Measurements from ENCODE around the gene IFI35. TPM values are rescaled to one million over a fixed set of nuclear protein-coding genes. Genes with fewer than 3 reads are reported as not detected.

The IFI35 gene
- total and polyA plus RNA-seq, 2 donors (not counting 1 experiment from before 2014, with no cell fraction given) = 34.5 to 52.0 TPM

- no peak overlapping the region for H2AFZ ChIP-seq (ENCODE audit: low read length)
- TF ChIP-seq CTCF (conservative IDR thresholded peaks at IDR 0.05 in 1 of 2, IDR thresholded peaks at IDR 0.05 in 1 of 2; ENCODE audit: low read depth in 1 of 2, low read length in 2 of 2) = no peak
- no peak for TF ChIP-seq EZH2 (IDR thresholded peaks at IDR 0.05; ENCODE audit: low read length, missing control alignments)
These were observed 56.5 kb downstream of the IFI35 start for GRCh38 chr17:43062984-43063638.

More at GRCh38 chr17:43062984-43063638, 56.5 kb downstream of the IFI35 start:
- Histone ChIP-seq H3K9ac (ENCODE audit: insufficient read depth, low read length) (no peak overlapping the region), H3K79me2 (ENCODE audit: control insufficient read depth, insufficient read depth, low read length) (no peaks in the 10 kb centered on the region), H3K4me2 (ENCODE audit: extremely low read depth, insufficient read depth, low read length) (no peak overlapping the region), H4K20me1 (ENCODE audit: control insufficient read depth, extremely low read depth, insufficient read depth, low read length) (no peaks in the 10 kb centered on the region), H3K4me3 (replicated peaks in 1 of 4; ENCODE audit: control extremely low read depth in 1 of 4, insufficient read depth in 1 of 4, low read depth in 3 of 4, low read length in 4 of 4) (no peak overlapping the region), H3K27me3 (ENCODE audit: control insufficient read depth, insufficient read depth, low read length) (no peaks in the 10 kb centered on the region), H3K27ac (ENCODE audit: insufficient read depth, low read length) (no peak overlapping the region), H3K4me1 (ENCODE audit: control insufficient read depth, extremely low read depth, insufficient read depth, low read length) (no peaks in the 10 kb centered on the region), H3K9me3 (ENCODE audit: control insufficient read depth, insufficient read depth, low read depth, low read length) (no peaks in the 10 kb centered on the region), H3K36me3 (ENCODE audit: control insufficient read depth, insufficient read depth, low read length) (no peaks in the 10 kb centered on the region)
- DNase-seq (ENCODE audit: low read depth in 2 of 2) = no peak

Other genes starting within 250 kb of the IFI35 start
- gene RAMP2, start 245.6 kb upstream of the IFI35 start, total RNA-seq = 0.17 and 0.26 TPM in 2 replicates
- gene RAMP2, start 245.6 kb upstream of the IFI35 start, polyA plus RNA-seq = 0.17 and 0.45 TPM in 2 replicates
- gene VPS25, start 233.3 kb upstream of the IFI35 start, total RNA-seq = 43.6 and 44.7 TPM in 2 replicates
- gene VPS25, start 233.3 kb upstream of the IFI35 start, polyA plus RNA-seq = 92.7 and 121 TPM in 2 replicates
- gene WNK4, start 226.2 kb upstream of the IFI35 start, total RNA-seq = under 0.01 and 0.51 TPM in 2 replicates
- 0.35 and 0.84 TPM in 2 replicates for gene WNK4, start 226.2 kb upstream of the IFI35 start, polyA plus RNA-seq
- 53.5 and 59.8 TPM in 2 replicates for gene COA3, start 208.1 kb upstream of the IFI35 start, total RNA-seq
- 80.3 and 97.1 TPM in 2 replicates for gene COA3, start 208.1 kb upstream of the IFI35 start, polyA plus RNA-seq
- 0.26 and 0.66 TPM in 2 replicates for gene CNTD1, start 207.9 kb upstream of the IFI35 start, total RNA-seq
- 0.14 TPM in 1 of 2 replicates, not detected in the other for gene CNTD1, start 207.9 kb upstream of the IFI35 start, polyA plus RNA-seq
- 97.3 and 150 TPM in 2 replicates for gene BECN1, start 182.5 kb upstream of the IFI35 start, total RNA-seq
- gene BECN1, start 182.5 kb upstream of the IFI35 start, polyA plus RNA-seq = 87.4 and 90.4 TPM in 2 replicates
- gene PSME3, start 173.4 kb upstream of the IFI35 start, total RNA-seq = 44.9 and 50.7 TPM in 2 replicates
- gene PSME3, start 173.4 kb upstream of the IFI35 start, polyA plus RNA-seq = 133 and 177 TPM in 2 replicates
- gene AOC2, start 162.2 kb upstream of the IFI35 start, total RNA-seq = 0.26 and 0.33 TPM in 2 replicates
- 0.09 and 0.12 TPM in 2 replicates for gene AOC2, start 162.2 kb upstream of the IFI35 start, polyA plus RNA-seq
- 0.17 and 0.26 TPM in 2 replicates for gene AOC3, start 155.6 kb upstream of the IFI35 start, total RNA-seq
- gene AOC3, start 155.6 kb upstream of the IFI35 start, polyA plus RNA-seq = 0.23 and 3.5 TPM in 2 replicates
- gene G6PC1, start 106.0 kb upstream of the IFI35 start, total RNA-seq = not detected in 2 replicates
- gene G6PC1, start 106.0 kb upstream of the IFI35 start, polyA plus RNA-seq = not detected in 2 replicates
- gene AARSD1, start 42.3 kb upstream of the IFI35 start, total RNA-seq = 17.7 and 21.6 TPM in 2 replicates
- gene AARSD1, start 42.3 kb upstream of the IFI35 start, polyA plus RNA-seq = 37.3 and 51.2 TPM in 2 replicates
- gene PTGES3L, start 26.7 kb upstream of the IFI35 start, total RNA-seq = 0.17 TPM in 1 of 2 replicates, not detected in the other
- gene PTGES3L, start 26.7 kb upstream of the IFI35 start, polyA plus RNA-seq = 0.24 and 1.7 TPM in 2 replicates
- gene RUNDC1, start 26.2 kb upstream of the IFI35 start, total RNA-seq = 7.7 and 8.8 TPM in 2 replicates
- 6.3 and 8.0 TPM in 2 replicates for gene RUNDC1, start 26.2 kb upstream of the IFI35 start, polyA plus RNA-seq
- gene RPL27, start 8.4 kb upstream of the IFI35 start, total RNA-seq = 902 and 1,145 TPM in 2 replicates
- gene RPL27, start 8.4 kb upstream of the IFI35 start, polyA plus RNA-seq = 3,313 and 3,346 TPM in 2 replicates
- gene VAT1, start 15.6 kb downstream of the IFI35 start, total RNA-seq = 259 and 297 TPM in 2 replicates
- 234 and 362 TPM in 2 replicates for gene VAT1, start 15.6 kb downstream of the IFI35 start, polyA plus RNA-seq
- gene RND2, start 18.4 kb downstream of the IFI35 start, total RNA-seq = 0.77 and 0.99 TPM in 2 replicates
- gene RND2, start 18.4 kb downstream of the IFI35 start, polyA plus RNA-seq = 0.54 and 0.95 TPM in 2 replicates
- gene BRCA1, start 118.6 kb downstream of the IFI35 start, total RNA-seq = 5.1 and 9.9 TPM in 2 replicates
- 7.5 and 18.3 TPM in 2 replicates for gene BRCA1, start 118.6 kb downstream of the IFI35 start, polyA plus RNA-seq
- 93.2 and 134 TPM in 2 replicates for gene NBR1, start 164.4 kb downstream of the IFI35 start, total RNA-seq
- gene NBR1, start 164.4 kb downstream of the IFI35 start, polyA plus RNA-seq = 82.9 and 91.8 TPM in 2 replicates
- 0.77 and 1.5 TPM in 2 replicates for gene TMEM106A, start 205.1 kb downstream of the IFI35 start, total RNA-seq
- 6.7 and 9.3 TPM in 2 replicates for gene TMEM106A, start 205.1 kb downstream of the IFI35 start, polyA plus RNA-seq
- gene CCDC200, start 221.8 kb downstream of the IFI35 start, total RNA-seq = not detected in 2 replicates
- not detected in 2 replicates for gene CCDC200, start 221.8 kb downstream of the IFI35 start, polyA plus RNA-seq
- not detected in 2 replicates for gene RNU2-1, start 227.2 kb downstream of the IFI35 start, total RNA-seq
- gene RNU2-1, start 227.2 kb downstream of the IFI35 start, polyA plus RNA-seq = not detected in 2 replicates

Data from fibroblast of lung (primary cell).